DND-41 (cell line): ENCODE results near the gene GSG1L.

Experiments used
- CTCF ChIP-seq: IDR thresholded peaks from 2 replicates; pipeline ENCODE4 v1.5.1; 2012; ENCODE audit warnings: borderline replicate concordance, low read length, moderate library complexity, mild to moderate bottlenecking; ENCODE audit not compliant: poor library complexity, severe bottlenecking; ENCODE audit errors: extremely low read depth
- EZH2 ChIP-seq: IDR thresholded peaks from 3 replicates; pipeline ENCODE4 v1.6.1; 2012; ENCODE audit warnings: borderline replicate concordance, low read depth, mild to moderate bottlenecking, moderate library complexity, low read length, inconsistent platforms; ENCODE audit not compliant: severe bottlenecking

- TF ChIP-seq CTCF (no peak), EZH2 (no peak)
Measured at GRCh38 chr16:27787665-27788064, 275.8 kb downstream of the GSG1L start.
